Left renal pelvis (tissue), 4 donors: Measurements from ENCODE around the gene MORN1. TPM values are rescaled to one million over a fixed set of nuclear protein-coding genes. Genes with fewer than 3 reads are reported as not detected.

Experiments used
- DNase-seq, 4 donors: peaks; one replicate each; pipeline ENCODE4 v3.0.0-alpha.2; 2013; ENCODE audit warnings: low read depth in 4 of 4, low spot score in 3 of 4
- polyA plus RNA-seq, 4 donors: library from polyadenylated mRNA; unstranded; fragments of 120-200 nt; gene quantifications; one replicate each; pipeline ENCODE4 v1.2.1, GENCODE V29; 2013; ENCODE audit not compliant: insufficient read length in 4 of 4

The MORN1 gene
- polyA plus RNA-seq, 4 donors: 7.9 to 16.7 (median 11.1) TPM

GRCh38 chr1:2312160-2312514 lies 79.2 kb downstream of the MORN1 start:
- no peak for DNase-seq

- DNase-seq: no peak
These were observed 79.9 kb downstream of the MORN1 start for GRCh38 chr1:2311184-2312032.

GRCh38 chr1:2310332-2311183 lies 80.8 kb downstream of the MORN1 start:
- no peak for DNase-seq

GRCh38 chr1:2308844-2309243 lies 82.5 kb downstream of the MORN1 start:
- no peak for DNase-seq

- DNase-seq: no peak
These were observed 83.4 kb downstream of the MORN1 start for GRCh38 chr1:2307972-2308371.

GRCh38 chr1:2307064-2307605 lies 84.2 kb downstream of the MORN1 start:
- no peak for DNase-seq

- no peak for DNase-seq
These were observed 85.0 kb downstream of the MORN1 start for GRCh38 chr1:2306151-2306978.

- DNase-seq: no peak
These were observed 86.3 kb downstream of the MORN1 start for GRCh38 chr1:2304921-2305681.

GRCh38 chr1:2304282-2304681 lies 87.1 kb downstream of the MORN1 start:
- no peak for DNase-seq

GRCh38 chr1:2303781-2304180 lies 87.6 kb downstream of the MORN1 start:
- DNase-seq: no peak

- DNase-seq: no peak
These were observed 88.2 kb downstream of the MORN1 start for GRCh38 chr1:2303016-2303775.

GRCh38 chr1:2302292-2302925 lies 88.9 kb downstream of the MORN1 start:
- no peak for DNase-seq

- DNase-seq: no peak
These were observed 89.6 kb downstream of the MORN1 start for GRCh38 chr1:2301607-2302291.

- DNase-seq: no peak
These were observed 90.3 kb downstream of the MORN1 start for GRCh38 chr1:2300851-2301606.

GRCh38 chr1:2300004-2300771 lies 91.2 kb downstream of the MORN1 start:
- DNase-seq: no peak

- no peak for DNase-seq
These were observed 92.2 kb downstream of the MORN1 start for GRCh38 chr1:2299131-2299627.
